DOHH2 (cell line): Measurements from ENCODE around the gene PKIB.

ENCODE experiments used
- EZH2phosphoT487 ChIP-seq: fragments of 200-600 bp; sonication (generic); IDR thresholded peaks from 2 replicates; pipeline ENCODE4 v1.6.1; 2017; ENCODE audit warnings: borderline replicate concordance, mild to moderate bottlenecking, antibody characterized with exemption, low read length, moderate library complexity, mixed read lengths
- TF ChIP-seq, protein P1 (sequence below): fragments of 200-600 bp; sonication (generic); IDR thresholded peaks from one replicate; pipeline ENCODE4 v1.5.1; 2014; ENCODE audit warnings: antibody characterized with exemption, mild to moderate bottlenecking, low read depth, low read length; ENCODE audit not compliant: poor library complexity, severe bottlenecking

DNA sequence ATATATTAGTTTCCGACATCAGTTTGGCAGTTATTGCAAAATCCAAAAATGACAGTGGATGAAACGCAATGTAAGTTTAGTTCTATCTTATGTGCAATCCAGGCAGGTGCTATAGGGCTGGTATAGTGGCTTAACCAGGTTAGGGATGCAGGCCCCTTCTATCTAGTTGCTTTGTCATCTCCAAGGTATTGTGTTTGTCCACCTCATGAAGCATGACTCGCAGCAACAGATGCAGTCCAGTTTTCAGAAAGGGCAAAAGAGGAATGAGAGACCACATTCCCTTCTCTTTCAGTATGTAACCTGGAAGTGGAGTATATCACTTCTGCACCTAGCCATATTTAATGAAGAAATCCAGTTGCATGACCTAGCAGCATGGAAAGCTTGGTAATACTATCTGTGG, 59.7 kb downstream of the PKIB start:
- TF ChIP-seq EZH2phosphoT487, result no peak
- TF ChIP-seq, protein P1, sequence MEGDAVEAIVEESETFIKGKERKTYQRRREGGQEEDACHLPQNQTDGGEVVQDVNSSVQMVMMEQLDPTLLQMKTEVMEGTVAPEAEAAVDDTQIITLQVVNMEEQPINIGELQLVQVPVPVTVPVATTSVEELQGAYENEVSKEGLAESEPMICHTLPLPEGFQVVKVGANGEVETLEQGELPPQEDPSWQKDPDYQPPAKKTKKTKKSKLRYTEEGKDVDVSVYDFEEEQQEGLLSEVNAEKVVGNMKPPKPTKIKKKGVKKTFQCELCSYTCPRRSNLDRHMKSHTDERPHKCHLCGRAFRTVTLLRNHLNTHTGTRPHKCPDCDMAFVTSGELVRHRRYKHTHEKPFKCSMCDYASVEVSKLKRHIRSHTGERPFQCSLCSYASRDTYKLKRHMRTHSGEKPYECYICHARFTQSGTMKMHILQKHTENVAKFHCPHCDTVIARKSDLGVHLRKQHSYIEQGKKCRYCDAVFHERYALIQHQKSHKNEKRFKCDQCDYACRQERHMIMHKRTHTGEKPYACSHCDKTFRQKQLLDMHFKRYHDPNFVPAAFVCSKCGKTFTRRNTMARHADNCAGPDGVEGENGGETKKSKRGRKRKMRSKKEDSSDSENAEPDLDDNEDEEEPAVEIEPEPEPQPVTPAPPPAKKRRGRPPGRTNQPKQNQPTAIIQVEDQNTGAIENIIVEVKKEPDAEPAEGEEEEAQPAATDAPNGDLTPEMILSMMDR, result no peak
